HFF-Myc (cell line): Measurements from ENCODE around the gene CHMP6.

Source experiments
- DNase-seq: peaks from one replicate; pipeline ENCODE4 v3.0.0-alpha.2; 2011; ENCODE audit warnings: low read depth; ENCODE audit errors: extremely low read depth
- H3K4me3 ChIP-seq: replicated peaks from 2 replicates; pipeline ENCODE4 v1.5.1; 2011; ENCODE audit warnings: low read depth, mild to moderate bottlenecking, control low read depth, low read length
- CTCF ChIP-seq: IDR thresholded peaks from 2 replicates; pipeline ENCODE4 v1.5.1; 2012; ENCODE audit warnings: mild to moderate bottlenecking, low read depth, low read length, control low read depth; ENCODE audit errors: missing control alignments

The CHMP6 gene

GRCh38 chr17:81048827-81049371 is 57.3 kb downstream of the CHMP6 start:
- no peak for DNase-seq
- TF ChIP-seq CTCF, result no peak
- H3K4me3 ChIP-seq, result no peak overlapping the region

GRCh38 chr17:81049372-81049911 is 57.8 kb downstream of the CHMP6 start:
- H3K4me3 ChIP-seq, result no peak overlapping the region
- no peak for TF ChIP-seq CTCF
- no peak for DNase-seq
